PC-3 (cell line): Measurements from ENCODE around the gene TANC1. TPM values are rescaled to one million over a fixed set of nuclear protein-coding genes. Genes with fewer than 3 reads are reported as not detected.

ENCODE experiments used
- ATAC-seq: fragments of 200-7000 bp; cut with Tn5 transposase; 2 replicates; pipeline ENCODE4 v1.9.1; 2020; ENCODE audit warnings: mild to moderate bottlenecking, moderate library complexity
- BruUV-seq: library from RNA; stranded (reverse); fragments of 400-500 nt; replicated peaks from 2 replicates; lab custom pipeline; 2021; lab: Mats Ljungman, UMichigan
- CTCF ChIA-PET: fragments of 300-600 bp; sonication (Branson Sonifier 250); formaldehyde crosslinking; loops from one replicate; lab custom pipeline; 2022; ENCODE audit warnings: antibody characterized with exemption; lab: Charles Lee
- POLR2A ChIA-PET: fragments of 300-600 bp; sonication (Branson Sonifier 250); formaldehyde crosslinking; loops from one replicate; lab custom pipeline; 2022; ENCODE audit warnings: antibody characterized with exemption; ENCODE audit not compliant: unreplicated experiment; lab: Charles Lee
- DNase-seq: peaks from one replicate; pipeline ENCODE4 v3.0.0-alpha.2; 2015
- H2AFZ ChIP-seq: fragments of 300-600 bp; sonication (generic); 2 replicates; pipeline ENCODE4 v1.6.0; 2016; ENCODE audit warnings: antibody characterized with exemption, low read length
- H3F3A ChIP-seq: fragments of 300-600 bp; sonication (generic); one replicate; pipeline ENCODE4 v1.6.0; 2017; ENCODE audit warnings: antibody characterized with exemption, low read length, control low read depth, mild to moderate bottlenecking; ENCODE audit not compliant: unreplicated experiment
- H3K27ac ChIP-seq: fragments of 300-600 bp; sonication (generic); 2 replicates; pipeline ENCODE4 v1.5.1; 2016; ENCODE audit warnings: mild to moderate bottlenecking, low read length
- H3K27me3 ChIP-seq: fragments of 300-600 bp; sonication (generic); 2 replicates; pipeline ENCODE4 v1.6.1; 2016; ENCODE audit warnings: low read length, mixed read lengths
- H3K36me3 ChIP-seq: fragments of 300-600 bp; sonication (generic); 2 replicates; pipeline ENCODE4 v1.6.1; 2016; ENCODE audit warnings: low read depth, mixed run types, low read length, mixed read lengths
- H3K4me1 ChIP-seq: fragments of 300-600 bp; sonication (generic); 2 replicates; pipeline ENCODE4 v1.5.1; 2016; ENCODE audit warnings: low read length; ENCODE audit not compliant: insufficient read depth
- H3K4me2 ChIP-seq: fragments of 300-600 bp; sonication (generic); 2 replicates; pipeline ENCODE4 v1.6.0; 2016; ENCODE audit warnings: low read length
- H3K4me3 ChIP-seq: fragments of 300-600 bp; sonication (generic); 2 replicates; pipeline ENCODE4 v1.5.1; 2016; ENCODE audit warnings: mild to moderate bottlenecking, low read length, mixed read lengths
- H3K79me2 ChIP-seq: fragments of 300-600 bp; sonication (generic); 2 replicates; pipeline ENCODE4 v1.6.1; 2017; ENCODE audit warnings: low read length, mixed read lengths
- H3K9ac ChIP-seq: fragments of 300-600 bp; sonication (generic); 2 replicates; pipeline ENCODE4 v1.6.0; 2016; ENCODE audit warnings: mild to moderate bottlenecking, low read length
- H3K9me2 ChIP-seq: fragments of 300-600 bp; sonication (generic); replicated peaks from 2 replicates; pipeline ENCODE4 v1.6.1; 2016; ENCODE audit warnings: mixed run types, low read length, mixed read lengths
- H3K9me3 ChIP-seq: fragments of 300-600 bp; sonication (generic); 2 replicates; pipeline ENCODE4 v1.6.1; 2016; ENCODE audit warnings: low read length, mixed read lengths
- H4K20me1 ChIP-seq: fragments of 300-600 bp; sonication (generic); 2 replicates; pipeline ENCODE4 v1.6.1; 2016; ENCODE audit warnings: low read length, mixed read lengths
- EZH2 ChIP-seq: fragments of 300-600 bp; sonication (generic); IDR thresholded peaks from one replicate; pipeline ENCODE4 v1.6.1; 2017; ENCODE audit warnings: antibody characterized with exemption, mild to moderate bottlenecking, low read length; ENCODE audit not compliant: unreplicated experiment
- EZH2phosphoT487 ChIP-seq: fragments of 300-600 bp; sonication (generic); IDR thresholded peaks from 2 replicates; pipeline ENCODE4 v1.6.1; 2018; ENCODE audit warnings: mild to moderate bottlenecking, antibody characterized with exemption, low read length, borderline replicate concordance
- intact Hi-C: fragments of 100-400 bp; cut with micrococcal nuclease; formaldehyde crosslinking; loops from 2 replicates; pipeline ENCODE4 v1.9.0; 2023
- total RNA-seq: library from RNA; depleted of rRNA; stranded (reverse); fragments of >200 nt; gene quantifications from 2 replicates; pipeline ENCODE4 v1.2.3, GENCODE V29; 2014
- TF ChIP-seq, protein P1 (sequence below): fragments of 300-600 bp; sonication (generic); conservative IDR thresholded peaks from 2 replicates; pipeline ENCODE4 v1.5.1; 2017; ENCODE audit warnings: antibody characterized with exemption, low read depth, mild to moderate bottlenecking, low read length

Gene TANC1
- total RNA-seq, 1 experiment from 2014 or later, result 17.6 TPM

DNA sequence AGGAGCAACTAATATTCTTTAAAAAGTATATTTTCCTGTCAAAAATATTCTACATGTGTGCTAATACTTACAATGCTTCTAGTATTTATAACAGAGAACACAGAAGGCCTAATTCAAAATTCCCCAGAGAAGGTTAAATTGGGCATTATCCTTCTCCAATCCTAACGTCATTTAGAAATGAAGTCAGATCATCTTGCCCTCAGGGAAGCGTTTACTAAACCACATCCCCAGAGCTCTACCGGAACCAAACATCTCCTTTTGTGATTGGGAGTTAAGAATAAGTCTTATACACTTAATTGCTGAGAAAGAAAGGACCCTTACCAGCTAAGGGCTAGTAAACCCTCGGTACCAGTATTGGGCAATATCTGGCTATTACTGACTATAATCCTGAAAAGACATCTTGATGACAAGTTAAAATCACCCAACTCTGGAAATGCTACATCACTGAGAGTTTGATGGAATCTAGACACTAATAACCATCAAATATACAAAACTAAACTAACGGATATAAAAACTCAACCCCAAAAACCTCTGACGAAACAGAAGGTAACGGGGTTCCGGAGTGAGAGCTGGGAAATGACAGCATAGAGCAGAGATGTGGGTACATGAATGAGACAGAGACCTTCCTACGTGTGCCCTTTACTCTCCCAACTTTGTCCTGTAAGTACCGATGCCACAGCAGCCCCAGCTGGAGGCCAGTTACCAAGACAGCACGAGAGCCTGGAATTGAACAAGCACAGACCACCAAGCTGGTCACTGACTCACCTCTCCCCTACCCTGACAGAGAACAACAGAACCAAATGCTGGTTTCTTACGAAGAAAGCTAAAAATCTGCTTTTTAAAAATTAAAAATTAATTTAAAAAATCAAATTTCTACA is 283.1 kb downstream of the TANC1 start:
- CTCF ChIA-PET, result no interaction called here
- H2AFZ ChIP-seq, result no peak overlapping the region
- no peaks in the 10 kb centered on the region for H3K9me3 ChIP-seq
- intact Hi-C loops, result no loop called here
- H3F3A ChIP-seq, result no peaks in the 10 kb centered on the region
- H3K4me3 ChIP-seq, result no peak overlapping the region
- no TSS peak for BruUV-seq
- POLR2A ChIA-PET, result no interaction called here
- H3K9me2 ChIP-seq, result no peaks in the 10 kb centered on the region
- ATAC-seq (no peak), DNase-seq (no peak)
- no peak overlapping the region for H3K9ac ChIP-seq
- no peaks in the 10 kb centered on the region for H3K36me3 ChIP-seq
- peaks cover 12% of the 10 kb centered on the region for H3K4me1 ChIP-seq
- H3K27ac ChIP-seq, result no peak overlapping the region
- no peaks in the 10 kb centered on the region for H3K79me2 ChIP-seq
- H3K27me3 ChIP-seq, result no peaks in the 10 kb centered on the region
- H3K4me2 ChIP-seq, result no peak overlapping the region
- TF ChIP-seq EZH2phosphoT487 (no peak), EZH2 (no peak)
- TF ChIP-seq, protein P1, sequence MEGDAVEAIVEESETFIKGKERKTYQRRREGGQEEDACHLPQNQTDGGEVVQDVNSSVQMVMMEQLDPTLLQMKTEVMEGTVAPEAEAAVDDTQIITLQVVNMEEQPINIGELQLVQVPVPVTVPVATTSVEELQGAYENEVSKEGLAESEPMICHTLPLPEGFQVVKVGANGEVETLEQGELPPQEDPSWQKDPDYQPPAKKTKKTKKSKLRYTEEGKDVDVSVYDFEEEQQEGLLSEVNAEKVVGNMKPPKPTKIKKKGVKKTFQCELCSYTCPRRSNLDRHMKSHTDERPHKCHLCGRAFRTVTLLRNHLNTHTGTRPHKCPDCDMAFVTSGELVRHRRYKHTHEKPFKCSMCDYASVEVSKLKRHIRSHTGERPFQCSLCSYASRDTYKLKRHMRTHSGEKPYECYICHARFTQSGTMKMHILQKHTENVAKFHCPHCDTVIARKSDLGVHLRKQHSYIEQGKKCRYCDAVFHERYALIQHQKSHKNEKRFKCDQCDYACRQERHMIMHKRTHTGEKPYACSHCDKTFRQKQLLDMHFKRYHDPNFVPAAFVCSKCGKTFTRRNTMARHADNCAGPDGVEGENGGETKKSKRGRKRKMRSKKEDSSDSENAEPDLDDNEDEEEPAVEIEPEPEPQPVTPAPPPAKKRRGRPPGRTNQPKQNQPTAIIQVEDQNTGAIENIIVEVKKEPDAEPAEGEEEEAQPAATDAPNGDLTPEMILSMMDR, result no peak
- H4K20me1 ChIP-seq, result no peaks in the 10 kb centered on the region

DNA sequence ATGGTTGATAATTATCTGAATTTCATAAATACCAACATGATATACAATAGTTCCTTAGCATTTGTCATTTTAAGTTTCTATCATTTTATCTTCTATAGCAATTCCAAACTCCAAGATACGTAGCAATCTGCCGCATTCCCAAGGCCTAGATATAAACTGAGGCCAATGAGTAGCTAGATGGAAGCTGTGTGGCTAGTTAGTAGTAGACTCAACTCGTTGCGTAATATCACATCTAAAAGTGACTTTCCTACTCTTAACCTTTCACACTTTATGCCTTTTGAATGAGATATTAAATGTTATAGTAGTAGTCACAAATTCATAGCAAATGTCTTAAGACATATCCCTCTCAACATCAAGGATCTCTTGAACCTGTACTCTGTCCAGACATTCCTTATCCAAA is 284.5 kb downstream of the TANC1 start:
- H3K4me3 ChIP-seq, result no peak overlapping the region
- H4K20me1 ChIP-seq, result no peaks in the 10 kb centered on the region
- H3K79me2 ChIP-seq, result no peaks in the 10 kb centered on the region
- no peaks in the 10 kb centered on the region for H3F3A ChIP-seq
- no peak overlapping the region for H2AFZ ChIP-seq
- peaks cover 12% of the 10 kb centered on the region for H3K4me1 ChIP-seq
- TF ChIP-seq EZH2 (no peak), EZH2phosphoT487 (no peak)
- TF ChIP-seq, protein P1, result no peak
- DNase-seq (no peak), ATAC-seq (no peak)
- H3K4me2 ChIP-seq, result no peak overlapping the region
- H3K9ac ChIP-seq, result no peak overlapping the region
- no peak overlapping the region for H3K27ac ChIP-seq
- no peaks in the 10 kb centered on the region for H3K9me2 ChIP-seq
- no TSS peak for BruUV-seq
- no peaks in the 10 kb centered on the region for H3K36me3 ChIP-seq
- H3K9me3 ChIP-seq, result no peaks in the 10 kb centered on the region
- POLR2A ChIA-PET, result no interaction called here
- CTCF ChIA-PET, result no interaction called here
- intact Hi-C loops, result no loop called here
- H3K27me3 ChIP-seq, result no peaks in the 10 kb centered on the region

DNA sequence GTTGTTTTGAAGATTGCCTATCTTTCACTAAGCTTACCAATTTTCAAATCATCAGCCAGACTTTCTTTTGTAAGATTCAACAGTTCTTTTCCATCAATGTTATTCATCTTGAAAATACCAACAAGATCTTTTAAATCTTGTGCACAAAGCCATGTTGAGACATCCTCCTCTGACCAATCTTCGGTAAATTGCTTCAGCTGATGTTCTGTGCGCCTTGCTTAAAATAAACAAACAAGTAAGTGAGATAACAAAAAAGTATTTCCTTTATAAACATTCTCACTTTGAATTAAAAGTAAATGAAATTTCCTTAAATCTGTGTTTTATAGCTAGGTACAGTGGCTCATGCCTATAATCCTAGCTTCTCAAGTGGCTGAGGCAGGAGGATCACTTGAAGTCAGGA is 287.7 kb downstream of the TANC1 start:
- H4K20me1 ChIP-seq, result no peaks in the 10 kb centered on the region
- TF ChIP-seq, protein P1, result no peak
- TF ChIP-seq EZH2 (no peak), EZH2phosphoT487 (no peak)
- no peak overlapping the region for H3K4me2 ChIP-seq
- no peaks in the 10 kb centered on the region for H3K27me3 ChIP-seq
- DNase-seq (no peak), ATAC-seq (no peak)
- H2AFZ ChIP-seq, result no peak overlapping the region
- CTCF ChIA-PET, result no interaction called here
- no peaks in the 10 kb centered on the region for H3K9me3 ChIP-seq
- no peaks in the 10 kb centered on the region for H3K4me1 ChIP-seq
- no TSS peak for BruUV-seq
- no peaks in the 10 kb centered on the region for H3K79me2 ChIP-seq
- no peaks in the 10 kb centered on the region for H3K9me2 ChIP-seq
- H3K36me3 ChIP-seq, result 0 out of 2 replicates have a peak, but pooled peaks cover 3% of the 10 kb centered on the region
- H3K27ac ChIP-seq, result no peak overlapping the region
- POLR2A ChIA-PET, result no interaction called here
- no peak overlapping the region for H3K4me3 ChIP-seq
- no peak overlapping the region for H3K9ac ChIP-seq
- no peaks in the 10 kb centered on the region for H3F3A ChIP-seq
- intact Hi-C loops, result no loop called here
